HEK293 (cell line): Measurements from ENCODE around the gene SARS2.

Experiments used
- CTCF ChIA-PET: fragments of 350-600 bp; formaldehyde crosslinking; extraction: SDS; loops from one replicate; lab custom pipeline; 2021; ENCODE audit warnings: antibody characterized with exemption; lab: Yijun Ruan, JAX
- POLR2A ChIA-PET: fragments of 300-600 bp; formaldehyde crosslinking; extraction: SDS; loops from one replicate; lab custom pipeline; 2020; ENCODE audit warnings: antibody characterized with exemption, inconsistent platforms; lab: Yijun Ruan, JAX
- H3K27ac ChIP-seq: fragments of 200-500 bp; sonication (Bioruptor generic); 2 replicates; pipeline ENCODE4 v1.5.1; 2014; ENCODE audit warnings: low read depth, low read length, control low read depth, inconsistent platforms; ENCODE audit errors: extremely low read depth
- H3K36me3 ChIP-seq, 2 experiments: fragments of 200-500 bp in 1 of 2; sonication (Bioruptor generic) in 1 of 2; 1 replicate in 1 of 2; 2 replicates in 1 of 2; pipeline ENCODE4 v1.5.1; 2014 to 2017; ENCODE audit warnings: inconsistent platforms in 2 of 2, low read length in 2 of 2; ENCODE audit not compliant: control insufficient read depth in 2 of 2, insufficient read depth in 1 of 2
- H3K4me1 ChIP-seq: fragments of 200-500 bp; sonication (Bioruptor generic); 2 replicates; pipeline ENCODE4 v1.5.1; 2014; ENCODE audit warnings: mild to moderate bottlenecking, low read length, inconsistent platforms; ENCODE audit not compliant: control insufficient read depth, insufficient read depth
- H3K4me3 ChIP-seq: 2 replicates; pipeline ENCODE4 v1.5.1; 2011; ENCODE audit warnings: low read depth, mild to moderate bottlenecking, control low read depth, low read length, moderate library complexity
- H3K9me3 ChIP-seq: fragments of 200-500 bp; sonication (Bioruptor generic); 2 replicates; pipeline ENCODE4 v1.5.1; 2014; ENCODE audit warnings: low read depth, low read length, inconsistent platforms; ENCODE audit not compliant: control insufficient read depth, insufficient read depth
- BCL11A ChIP-seq: fragments of 450-650 bp; formaldehyde crosslinking; IDR thresholded peaks from 2 replicates; pipeline ENCODE4 v1.5.1; 2016; ENCODE audit warnings: low read depth, missing biosample characterization, missing genetic modification characterization
- BCL11B ChIP-seq: fragments of 450-650 bp; formaldehyde crosslinking; IDR thresholded peaks from 2 replicates; pipeline ENCODE4 v1.5.1; 2016; ENCODE audit warnings: low read depth, missing biosample characterization, missing genetic modification characterization
- EGR2 ChIP-seq: fragments of 450-650 bp; formaldehyde crosslinking; IDR thresholded peaks from 2 replicates; pipeline ENCODE4 v1.5.1; 2016; ENCODE audit warnings: low read depth, missing biosample characterization, missing genetic modification characterization
- HIC1 ChIP-seq: fragments of 450-650 bp; formaldehyde crosslinking; IDR thresholded peaks from 2 replicates; pipeline ENCODE4 v1.5.1; 2016; ENCODE audit warnings: missing biosample characterization, missing genetic modification characterization
- HOXC10 ChIP-seq: sonication (generic); formaldehyde crosslinking; IDR thresholded peaks from 2 replicates; pipeline ENCODE4 v1.8.1; 2023; ENCODE audit warnings: mild to moderate bottlenecking, missing genetic modification reagents
- HOXD13 ChIP-seq: sonication (generic); formaldehyde crosslinking; IDR thresholded peaks from 2 replicates; pipeline ENCODE4 v1.8.0; 2022; ENCODE audit warnings: missing genetic modification reagents, borderline replicate concordance
- PATZ1 ChIP-seq: fragments of 450-650 bp; formaldehyde crosslinking; IDR thresholded peaks from 2 replicates; pipeline ENCODE4 v1.5.1; 2016; ENCODE audit warnings: missing biosample characterization, missing genetic modification characterization
- RBAK ChIP-seq: fragments of 450-650 bp; formaldehyde crosslinking; IDR thresholded peaks from 2 replicates; pipeline ENCODE4 v1.5.1; 2016; ENCODE audit warnings: missing biosample characterization, missing genetic modification characterization
- ZFHX2 ChIP-seq: fragments of 450-650 bp; formaldehyde crosslinking; conservative IDR thresholded peaks from 2 replicates; pipeline ENCODE4 v1.5.1; 2016; ENCODE audit warnings: missing biosample characterization, missing genetic modification characterization
- ZNF132 ChIP-seq: fragments of 450-650 bp; formaldehyde crosslinking; IDR thresholded peaks from 2 replicates; pipeline ENCODE4 v1.5.1; 2017; ENCODE audit warnings: missing biosample characterization, missing genetic modification characterization, borderline replicate concordance
- ZNF175 ChIP-seq: fragments of 450-650 bp; formaldehyde crosslinking; IDR thresholded peaks from 2 replicates; pipeline ENCODE4 v1.5.1; 2016; ENCODE audit warnings: missing biosample characterization, missing genetic modification characterization
- ZNF248 ChIP-seq: fragments of 450-650 bp; formaldehyde crosslinking; IDR thresholded peaks from 2 replicates; pipeline ENCODE4 v1.5.1; 2017; ENCODE audit warnings: missing biosample characterization, missing genetic modification characterization
- ZNF341 ChIP-seq: fragments of 450-650 bp; formaldehyde crosslinking; IDR thresholded peaks from 2 replicates; pipeline ENCODE4; 2016; ENCODE audit warnings: low read depth, missing biosample characterization, missing genetic modification characterization
- ZNF37A ChIP-seq: fragments of 450-650 bp; IDR thresholded peaks from 2 replicates; pipeline ENCODE4 v1.5.1; 2018; ENCODE audit warnings: missing biosample characterization, missing genetic modification characterization
- ZNF398 ChIP-seq: fragments of 450-650 bp; formaldehyde crosslinking; IDR thresholded peaks from 2 replicates; pipeline ENCODE4 v1.5.1; 2017; ENCODE audit warnings: missing biosample characterization, missing genetic modification characterization
- ZNF404 ChIP-seq: fragments of 450-650 bp; formaldehyde crosslinking; IDR thresholded peaks from 2 replicates; pipeline ENCODE4 v1.5.1; 2017; ENCODE audit warnings: missing biosample characterization, missing genetic modification characterization
- ZNF692 ChIP-seq: fragments of 450-650 bp; formaldehyde crosslinking; IDR thresholded peaks from 2 replicates; pipeline ENCODE4 v1.5.1; 2016; ENCODE audit warnings: missing biosample characterization, missing genetic modification characterization
- ZNF768 ChIP-seq: fragments of 450-650 bp; formaldehyde crosslinking; IDR thresholded peaks from 2 replicates; pipeline ENCODE4 v1.5.1; 2018; ENCODE audit warnings: missing biosample characterization, mild to moderate bottlenecking, missing genetic modification characterization
- ZSCAN23 ChIP-seq: fragments of 450-650 bp; formaldehyde crosslinking; IDR thresholded peaks from 2 replicates; pipeline ENCODE4 v1.5.1; 2016; ENCODE audit warnings: missing biosample characterization, missing genetic modification characterization

The SARS2 gene

GRCh38 chr19:38880076-38880881 is 50.3 kb downstream of the SARS2 start:
- Histone ChIP-seq H3K4me1 (peaks cover 8% of the 10 kb centered on the region), H3K36me3 (peaks cover 7 to 34% of the 10 kb centered on the region in 2 experiments; a peak in 2 of 3 replicates), H3K9me3 (no peaks in the 10 kb centered on the region), H3K27ac (no peak overlapping the region), H3K4me3 (no peak overlapping the region)
- ChIA-PET POLR2A (interaction anchor here (0.6 kb wide), 2 partner anchors 12 to 96 kb away, joined by 4 to 6 read pairs; no protein-coding TSS in a partner anchor), CTCF (interaction anchor here (0.7 to 9.0 kb wide), 3 partner anchors 8 to 246 kb away, joined by 3 to 84 read pairs (median 5); no protein-coding TSS in a partner anchor)
- TF ChIP-seq ZNF248: peak; percentile 45; the same call in 1 of the 2 replicates
- TF ChIP-seq ZNF404 (tag by site-specific recombination): no peak

- CTCF ChIA-PET: interaction anchor here (1.2 to 9.0 kb wide), 4 partner anchors 9 to 245 kb away, joined by 3 to 84 read pairs (median 13); no protein-coding TSS in a partner anchor
- POLR2A ChIA-PET: interaction anchor here (0.6 to 1.0 kb wide), 3 partner anchors 21 to 97 kb away, joined by 3 to 6 read pairs (median 3); partner anchors contain the start of gene NFKBIB
- Histone ChIP-seq H3K27ac (no peak overlapping the region), H3K4me1 (peaks cover 8% of the 10 kb centered on the region), H3K4me3 (no peak overlapping the region), H3K36me3 (peaks cover 7 to 30% of the 10 kb centered on the region in 2 experiments; a peak in 2 of 3 replicates), H3K9me3 (no peaks in the 10 kb centered on the region)
- 0 out of 2 replicates have a peak, but pooled peaks have one; percentile 18 for TF ChIP-seq ZNF175
- no peak for TF ChIP-seq HOXC10 (CRISPR knock-in tag)
- TF ChIP-seq ZNF768 (tag by site-specific recombination): no peak
- TF ChIP-seq HIC1 (tag by site-specific recombination): no peak
- TF ChIP-seq ZSCAN23 (tag by site-specific recombination): no peak
- TF ChIP-seq HOXD13 (CRISPR knock-in tag): no peak
Measured at GRCh38 chr19:38879400-38879751, 51.2 kb downstream of the SARS2 start.

GRCh38 chr19:38878575-38879399 is 51.8 kb downstream of the SARS2 start:
- H3K4me1 ChIP-seq: peaks cover 8% of the 10 kb centered on the region
- H3K9me3 ChIP-seq: no peaks in the 10 kb centered on the region
- ChIA-PET POLR2A (interaction anchor here (0.5 to 1.0 kb wide), 4 partner anchors 16 to 51 kb away, joined by 3 to 5 read pairs (median 4); partner anchors contain the start of gene NFKBIB), CTCF (interaction anchor here (1.0 to 9.0 kb wide), 5 partner anchors 9 to 244 kb away, joined by 3 to 84 read pairs (median 5); no protein-coding TSS in a partner anchor)
- H3K36me3 ChIP-seq: peaks cover 7 to 30% of the 10 kb centered on the region in 2 experiments; a peak in 2 of 3 replicates
- peak overlapping the region; percentile 71 for H3K27ac ChIP-seq
- H3K4me3 ChIP-seq: no peak overlapping the region
- peak; percentile 82 for TF ChIP-seq ZFHX2
- peak; percentile 22; the same call in 1 of the 2 replicates for TF ChIP-seq PATZ1 (tag by site-specific recombination)
- peak; percentile 73 for TF ChIP-seq EGR2 (tag by site-specific recombination)
- no peak for TF ChIP-seq RBAK (tag by site-specific recombination)
- TF ChIP-seq BCL11A: peak; percentile 82; the same call in 1 of the 2 replicates
- TF ChIP-seq ZNF37A (tag by site-specific recombination): no peak
- TF ChIP-seq ZNF398 (tag by site-specific recombination): no peak
- no peak for TF ChIP-seq ZNF341 (tag by site-specific recombination)
- TF ChIP-seq BCL11B (tag by site-specific recombination): peak; percentile 90
- TF ChIP-seq ZNF692 (tag by site-specific recombination): peak; percentile 62
- TF ChIP-seq ZNF132 (tag by site-specific recombination): no peak
